ENCODE data around the gene PPFIA4.

- TF ChIP-seq ZNF274 (IDR thresholded peaks at IDR 0.05; ENCODE audit: low read depth, low read length) (no peak), YY1 (IDR thresholded peaks at IDR 0.05; ENCODE audit: insufficient read depth, insufficient read length) (no peak), SUZ12 (IDR thresholded peaks at IDR 0.05; ENCODE audit: extremely low read depth, insufficient read depth, insufficient read length) (no peak)
These were observed 10.2 kb downstream of the PPFIA4 start for GRCh38 chr1:203036537-203036936.
